NCI-H748 (cell line): ENCODE results near the gene CDYL2.

Experiments
- DNase-seq: peaks from one replicate; lab custom pipeline; 2025; ENCODE audit not compliant: unreplicated experiment; lab: John Stamatoyannopoulos, UW

Gene CDYL2

DNA sequence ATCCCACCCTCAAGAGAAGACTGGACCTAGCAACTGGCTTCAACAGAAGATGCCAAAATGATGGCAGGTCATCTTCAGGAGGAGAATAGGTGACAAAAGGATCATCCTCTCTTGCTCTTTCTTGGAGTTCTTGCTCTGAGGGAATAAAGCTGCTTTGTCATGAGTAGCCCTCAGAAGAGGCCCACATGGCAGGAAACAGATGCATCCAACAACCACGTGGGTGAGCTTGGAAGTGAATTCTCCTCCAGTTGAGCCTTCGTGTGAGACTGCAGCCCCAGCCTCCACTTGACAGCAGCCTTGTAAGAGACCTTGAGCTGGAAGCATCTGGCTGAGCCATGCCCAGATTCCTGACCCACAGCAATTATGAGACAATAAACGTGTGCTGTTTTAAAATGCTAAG, 176.1 kb downstream of the CDYL2 start:
- no peak for DNase-seq

DNA sequence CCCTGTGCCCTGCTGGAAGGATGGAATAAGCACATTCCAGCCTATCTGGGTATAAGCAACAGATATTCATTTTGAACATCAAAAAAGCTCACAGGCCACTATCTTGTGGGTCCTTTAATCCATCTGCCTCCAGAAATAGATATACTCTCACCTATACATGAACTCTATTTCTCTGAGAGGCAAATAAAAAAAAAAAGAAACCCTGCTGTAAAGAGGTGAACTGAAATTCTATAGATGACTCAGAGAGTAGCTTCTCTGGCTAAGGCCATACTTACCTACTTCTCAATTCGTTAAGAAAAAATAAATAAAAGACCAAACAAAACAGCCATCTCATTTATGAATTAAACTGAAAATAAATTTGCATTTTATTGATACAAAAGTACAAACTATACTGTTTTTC, 177.3 kb downstream of the CDYL2 start:
- DNase-seq = no peak

DNA sequence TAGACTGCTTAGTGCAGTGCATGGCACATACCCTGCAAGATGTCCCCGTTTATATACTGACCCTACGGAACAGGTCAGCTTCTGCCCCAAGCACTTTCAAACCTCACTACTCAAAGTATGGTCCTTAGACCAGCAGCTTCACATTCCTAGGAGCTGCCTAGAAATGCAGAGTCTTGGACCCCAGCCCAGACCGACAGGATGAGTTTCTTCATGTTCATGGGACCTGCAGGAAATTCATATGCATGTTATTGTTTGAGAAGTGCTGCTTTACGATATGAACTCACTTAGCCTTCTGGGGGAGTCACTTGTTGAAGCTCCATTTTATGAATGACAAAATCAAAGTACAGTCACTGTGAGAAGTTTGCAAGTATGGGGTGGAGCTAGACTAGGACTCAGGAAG, 181.0 kb downstream of the CDYL2 start:
- no peak for DNase-seq

DNA sequence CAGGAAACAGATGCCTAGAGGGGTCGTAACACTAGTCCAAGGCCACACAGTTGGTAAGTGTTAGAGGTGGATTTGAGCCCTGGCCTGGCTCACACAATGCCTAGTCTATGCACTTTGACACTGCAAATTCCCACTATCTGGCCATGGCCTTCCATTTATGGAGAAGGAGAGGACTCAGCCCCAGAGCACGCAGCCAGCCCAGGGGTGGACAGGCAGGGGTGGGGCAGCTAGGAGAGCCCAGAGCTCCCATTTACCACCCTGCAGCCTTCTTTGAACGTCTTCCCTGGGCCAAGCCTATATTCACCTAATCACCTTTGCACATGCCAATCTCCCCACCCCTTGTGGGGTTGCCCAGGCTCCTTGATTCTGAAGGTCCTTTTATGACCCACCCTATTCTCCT, 182.4 kb downstream of the CDYL2 start:
- DNase-seq = no peak

DNA sequence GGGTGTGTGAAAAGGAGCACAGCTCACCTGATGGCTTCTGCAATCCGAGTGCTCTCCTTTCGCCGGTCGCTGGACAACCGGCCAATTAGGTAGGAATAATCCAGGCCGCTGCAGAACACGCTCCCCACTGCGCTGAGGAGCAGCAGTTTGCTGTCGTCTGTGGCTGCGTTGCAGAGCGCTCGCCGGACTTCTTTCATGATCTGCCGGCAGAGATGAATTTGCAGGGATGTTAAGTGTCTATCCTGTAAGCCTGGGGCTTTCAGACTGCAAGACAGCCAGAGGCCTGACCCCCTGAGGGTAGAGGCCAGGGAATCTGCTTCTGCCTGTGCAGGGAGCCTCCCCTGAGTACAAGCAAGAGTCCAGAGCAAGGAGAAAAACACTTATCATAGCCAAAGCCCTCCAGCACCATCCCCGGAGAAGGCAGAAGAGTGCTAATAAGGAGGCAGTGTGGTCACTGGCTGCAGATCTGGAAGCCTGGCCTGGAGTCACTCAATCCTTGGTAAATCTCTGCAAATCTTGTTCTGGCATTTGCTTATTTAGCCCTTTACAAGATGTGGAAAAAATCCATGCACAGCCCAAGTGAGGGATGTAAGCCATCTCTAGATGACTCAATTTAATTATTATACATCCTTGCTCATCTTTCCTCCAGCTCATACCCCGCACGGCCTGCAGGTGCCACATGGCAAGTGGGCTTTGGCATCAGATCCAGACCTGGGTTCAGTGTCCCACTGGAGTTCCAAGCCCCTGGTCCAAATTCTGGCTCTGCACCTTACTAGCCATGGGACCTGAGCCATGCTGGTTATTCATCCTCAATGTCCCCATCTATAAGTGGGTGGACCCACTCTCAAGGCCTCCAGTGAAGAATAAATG, 183.4 kb downstream of the CDYL2 start:
- DNase-seq = no peak

DNA sequence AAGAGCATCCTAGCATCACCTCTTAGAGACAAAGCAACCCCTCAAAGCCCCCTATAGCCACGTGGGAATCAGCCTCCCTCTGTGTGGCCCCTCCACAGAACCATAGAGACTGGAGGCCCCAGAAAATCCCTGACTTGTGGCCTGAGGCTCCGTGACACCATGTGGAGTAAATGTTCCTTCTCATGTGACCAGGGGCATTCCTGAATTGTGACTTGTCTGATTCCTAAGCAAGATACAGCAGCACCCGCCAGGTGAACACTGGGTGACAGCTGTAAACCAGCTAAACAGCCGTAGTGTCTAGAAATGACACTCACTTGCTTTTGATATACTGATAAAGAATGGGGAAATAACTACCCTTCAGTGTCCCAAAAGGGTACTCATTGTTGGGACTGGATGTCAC, 184.6 kb downstream of the CDYL2 start:
- DNase-seq = no peak

DNA sequence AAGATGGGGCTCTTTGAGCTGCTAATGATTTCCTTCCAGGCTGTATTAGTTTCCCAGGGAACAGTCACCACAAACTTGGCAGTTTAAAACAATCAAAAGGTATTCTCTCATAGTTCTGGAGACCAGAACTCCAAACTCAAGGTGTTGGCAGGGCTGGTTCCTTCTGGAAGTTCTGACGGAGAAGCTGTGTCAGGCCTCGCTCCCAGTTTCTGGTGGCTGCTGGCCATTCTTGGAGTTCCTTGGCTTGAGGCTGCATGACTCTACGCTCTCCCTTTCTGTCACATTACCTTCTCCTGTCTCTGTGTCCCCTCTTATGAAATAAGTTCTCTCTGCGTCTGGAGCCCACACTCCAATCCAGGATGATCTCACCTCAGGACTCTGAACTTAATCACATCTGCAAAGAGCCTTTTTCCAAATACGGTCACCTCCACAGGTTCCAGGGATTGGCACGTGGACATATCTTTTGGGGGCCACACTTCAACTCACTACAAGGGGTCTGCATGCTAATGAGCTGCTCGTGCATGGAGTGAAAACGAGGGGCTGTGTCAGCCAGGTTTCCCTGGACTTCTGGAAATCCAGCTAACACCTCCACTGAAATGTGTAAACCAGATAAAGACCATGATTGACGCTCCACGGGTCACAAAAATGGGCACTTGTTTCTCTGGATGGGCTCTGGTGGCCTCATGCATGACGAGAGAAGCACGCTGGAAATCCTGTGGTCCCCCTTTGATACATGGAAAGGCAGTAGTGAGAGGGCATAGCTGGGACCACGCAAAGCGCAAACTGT, 185.3 kb downstream of the CDYL2 start:
- DNase-seq = no peak

DNA sequence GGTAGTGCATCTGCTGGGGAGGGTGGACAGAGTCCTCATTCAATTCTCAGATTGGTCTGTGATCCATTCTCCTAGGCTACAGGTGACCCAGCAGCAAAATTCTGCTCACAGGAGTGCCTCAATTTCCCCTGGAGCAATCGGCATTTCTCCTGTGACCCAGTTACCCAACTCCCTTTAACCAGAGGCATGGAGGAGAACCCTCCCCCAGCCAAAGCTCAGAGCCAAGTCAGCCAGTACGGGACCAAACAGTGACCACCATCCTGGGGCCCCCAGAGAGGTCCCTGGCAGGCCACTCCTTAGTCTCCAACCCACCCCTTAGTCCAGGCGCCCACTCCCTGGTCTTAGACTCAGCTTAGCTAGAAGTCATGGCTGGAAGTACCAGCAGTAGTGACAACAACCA, 188.0 kb downstream of the CDYL2 start:
- DNase-seq = no peak

DNA sequence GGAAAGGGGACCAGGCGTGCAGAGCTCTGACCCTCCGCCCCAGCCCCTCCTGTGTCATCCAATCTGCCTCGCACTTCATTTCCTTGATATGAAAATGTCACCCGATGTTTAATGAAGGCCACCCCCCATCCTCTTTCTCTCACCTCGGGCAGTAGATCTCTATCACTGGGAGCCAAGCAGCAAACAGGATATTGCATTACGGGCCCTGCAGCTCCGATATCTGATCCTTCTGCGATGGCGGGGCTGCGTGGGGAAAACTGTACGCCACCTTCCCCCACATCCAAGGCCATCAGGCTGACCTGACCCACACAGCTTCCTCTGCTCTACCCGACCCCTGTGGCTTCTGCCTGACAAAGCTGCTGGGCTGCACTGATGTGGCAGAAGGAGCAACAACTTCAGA, 188.7 kb downstream of the CDYL2 start:
- DNase-seq = no peak

DNA sequence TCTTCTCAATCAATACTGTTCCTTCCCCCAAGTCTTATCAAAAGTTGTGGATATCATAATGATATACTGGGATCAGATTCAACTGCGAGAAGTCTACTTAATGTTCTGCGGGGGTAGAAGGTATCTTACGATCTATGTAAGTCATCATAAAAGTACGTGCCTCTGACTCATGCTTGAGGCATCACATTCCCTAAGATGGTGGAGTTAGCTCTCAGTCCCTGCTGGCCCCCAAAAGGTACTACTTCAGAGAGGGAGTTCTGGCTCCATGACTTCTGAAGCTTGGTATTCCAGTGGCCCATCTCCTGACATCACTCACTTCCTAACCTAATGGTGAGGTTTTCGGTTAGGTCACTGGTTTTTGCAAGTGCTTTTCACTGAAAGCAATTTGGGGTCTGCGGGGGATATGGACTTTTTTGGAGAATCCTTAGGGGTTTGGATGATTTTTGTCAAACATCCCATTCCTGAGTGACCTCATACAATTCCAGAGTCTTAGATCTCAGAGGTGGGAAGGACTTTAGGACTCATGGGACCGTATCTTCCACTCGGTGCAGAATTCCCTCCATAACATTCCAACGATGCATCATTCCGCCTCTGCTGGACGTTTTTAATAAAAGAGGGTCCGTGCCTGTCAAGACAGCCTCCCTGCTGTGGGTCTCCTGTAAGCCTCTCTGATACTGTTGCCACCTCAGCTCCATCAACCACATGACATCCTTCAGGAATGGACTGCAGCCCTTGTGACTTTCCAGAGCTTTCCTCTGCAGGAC, 189.3 kb downstream of the CDYL2 start:
- no peak for DNase-seq

DNA sequence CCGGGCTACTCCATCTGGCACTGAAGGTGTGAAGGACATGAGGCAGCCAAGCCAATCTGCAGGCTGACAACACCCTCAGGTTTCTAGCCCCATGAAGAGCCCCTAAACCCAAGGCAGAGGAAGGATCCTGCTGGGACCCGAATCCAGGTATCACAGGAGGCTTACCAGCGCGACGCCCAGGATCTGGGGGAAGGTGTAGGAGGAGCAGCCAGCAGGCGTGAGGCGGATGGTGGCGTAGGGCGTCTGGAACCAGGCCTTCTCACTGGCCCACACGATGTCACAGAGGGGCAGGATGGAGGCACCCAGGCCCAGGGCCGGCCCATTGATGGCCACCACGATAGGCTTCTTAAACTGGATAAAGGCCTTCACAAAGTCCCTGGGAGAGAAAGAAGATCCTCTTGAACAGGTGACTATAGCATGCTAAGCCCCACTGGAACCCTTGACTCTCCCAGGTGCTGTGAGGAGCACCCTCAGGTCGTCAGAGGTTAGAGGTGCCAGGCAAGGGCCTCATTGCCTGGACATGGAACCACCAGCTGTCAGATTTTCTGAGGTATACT, 191.9 kb downstream of the CDYL2 start:
- DNase-seq = no peak

DNA sequence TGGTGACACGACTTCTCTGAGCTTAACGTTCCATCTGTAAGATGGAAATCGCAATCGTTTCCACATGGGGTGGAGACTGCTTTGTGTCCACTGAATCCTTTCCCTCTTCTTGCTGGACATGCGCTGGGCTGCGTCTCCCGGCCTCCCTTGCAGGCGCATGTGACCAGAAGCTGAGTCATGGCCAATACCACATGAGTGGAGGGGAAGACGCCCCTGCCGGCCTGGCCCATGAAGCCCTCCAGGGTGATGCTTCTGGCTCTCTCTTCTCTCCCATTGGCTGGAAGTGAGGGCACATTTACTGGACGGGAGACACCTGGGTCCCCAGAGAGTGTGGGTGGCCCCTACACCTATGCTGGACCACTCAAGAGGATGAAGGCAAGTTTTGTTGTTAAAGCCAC, 192.5 kb downstream of the CDYL2 start:
- no peak for DNase-seq

DNA sequence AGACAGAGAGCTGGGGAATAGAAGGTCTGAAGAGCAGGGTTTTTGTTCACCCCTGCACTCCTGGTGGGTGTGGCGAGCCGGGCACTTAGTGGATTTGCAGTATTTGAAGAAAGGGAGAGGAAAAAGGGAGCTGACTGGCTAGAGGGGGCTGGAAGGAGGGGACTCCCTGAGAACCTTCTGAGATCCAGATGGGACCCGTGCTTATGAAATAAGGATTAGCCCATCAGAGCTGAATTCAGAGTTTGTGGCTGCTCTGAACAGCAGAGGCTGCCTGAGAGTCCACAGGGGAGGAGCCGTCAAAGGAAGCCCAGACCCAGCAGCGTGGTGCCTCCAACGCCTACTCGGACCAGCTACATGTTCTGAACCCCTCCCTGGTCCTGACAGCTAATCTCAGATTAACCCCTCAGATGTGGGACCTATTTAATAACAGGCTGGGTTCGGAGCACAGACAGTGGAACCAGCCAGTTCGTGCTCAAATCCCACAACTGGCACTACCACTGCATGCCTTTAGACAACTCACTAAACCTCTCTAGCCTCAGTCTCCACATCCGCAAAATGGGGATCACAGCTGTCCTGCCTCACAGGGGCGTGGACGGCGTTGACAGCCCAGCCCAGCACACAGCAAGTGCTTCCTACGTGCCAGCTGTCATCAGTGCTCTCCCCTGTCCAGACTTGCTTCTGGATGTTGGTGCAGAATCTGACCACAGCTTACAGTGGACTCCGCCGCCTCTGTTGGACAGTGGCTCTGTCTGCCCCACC, 193.0 kb downstream of the CDYL2 start:
- no peak for DNase-seq

DNA sequence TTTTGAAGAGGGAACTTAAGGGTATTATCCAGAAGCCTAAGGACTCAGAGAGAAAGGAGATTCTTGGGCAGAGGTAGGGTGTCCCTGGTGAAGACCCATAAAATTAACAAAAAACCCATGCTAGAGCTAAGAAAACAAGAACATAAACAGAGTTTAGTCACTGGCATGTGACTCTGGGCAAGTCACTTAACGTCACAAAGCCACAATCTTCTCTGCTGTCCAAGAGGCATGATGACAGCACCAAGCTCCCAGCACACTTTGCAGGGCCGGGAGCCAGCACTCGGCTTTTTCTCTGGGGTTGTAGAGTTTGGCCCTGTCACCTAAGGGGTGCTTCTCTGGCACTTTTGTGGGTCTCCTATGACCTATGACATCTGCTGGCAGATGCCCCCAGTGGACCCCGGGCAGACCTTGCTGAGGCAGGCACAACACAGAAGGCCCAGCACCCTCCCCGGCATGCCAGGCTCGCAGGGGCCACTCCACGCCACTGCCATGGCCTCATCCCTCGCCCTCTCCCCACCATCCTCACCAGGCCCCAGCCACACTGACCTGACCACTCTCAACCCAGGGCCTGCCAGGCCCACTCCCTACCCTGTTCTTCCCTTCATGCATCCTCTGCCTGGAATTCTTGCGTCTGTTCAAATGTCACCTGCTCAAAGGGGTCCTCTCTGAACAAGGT, 193.8 kb downstream of the CDYL2 start:
- DNase-seq = no peak

DNA sequence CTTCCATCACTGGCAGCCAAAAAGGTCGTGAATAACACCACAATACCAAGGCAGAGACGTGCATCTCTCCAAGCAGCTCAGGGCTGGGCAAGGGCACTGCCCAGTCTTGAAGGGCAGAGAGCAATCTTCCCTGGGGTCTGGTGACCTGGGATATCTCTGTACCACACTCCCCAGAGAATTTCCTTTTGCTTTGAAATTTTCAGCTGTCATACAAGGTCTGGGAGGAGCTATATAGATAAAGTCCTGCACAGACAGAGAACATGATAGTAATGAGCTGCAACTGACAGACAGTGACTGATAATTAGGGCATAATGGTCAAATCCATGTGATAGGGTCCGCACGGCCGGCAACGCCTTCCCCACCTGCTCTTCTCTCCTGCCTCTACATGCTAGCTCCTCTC, 195.5 kb downstream of the CDYL2 start:
- no peak for DNase-seq

DNA sequence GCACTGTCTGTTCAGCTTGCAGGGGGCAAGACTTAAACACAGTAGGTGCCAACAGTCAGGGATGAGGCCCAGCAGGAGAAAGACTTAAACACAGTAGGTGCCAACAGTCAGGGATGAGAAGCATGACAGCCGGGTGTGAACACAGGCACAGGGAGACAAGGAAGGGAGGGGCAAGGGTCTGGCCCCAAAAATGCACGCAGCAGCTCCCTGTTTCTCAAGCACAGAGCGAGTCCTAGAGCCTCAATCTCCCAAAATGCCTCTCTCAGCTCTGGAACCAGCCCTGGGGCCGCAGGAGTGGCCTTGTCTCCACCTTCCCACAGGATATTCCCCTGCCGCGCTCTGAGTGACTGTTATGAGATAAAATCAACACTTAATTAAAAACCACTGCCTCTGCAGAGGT, 197.2 kb downstream of the CDYL2 start:
- no peak for DNase-seq

DNA sequence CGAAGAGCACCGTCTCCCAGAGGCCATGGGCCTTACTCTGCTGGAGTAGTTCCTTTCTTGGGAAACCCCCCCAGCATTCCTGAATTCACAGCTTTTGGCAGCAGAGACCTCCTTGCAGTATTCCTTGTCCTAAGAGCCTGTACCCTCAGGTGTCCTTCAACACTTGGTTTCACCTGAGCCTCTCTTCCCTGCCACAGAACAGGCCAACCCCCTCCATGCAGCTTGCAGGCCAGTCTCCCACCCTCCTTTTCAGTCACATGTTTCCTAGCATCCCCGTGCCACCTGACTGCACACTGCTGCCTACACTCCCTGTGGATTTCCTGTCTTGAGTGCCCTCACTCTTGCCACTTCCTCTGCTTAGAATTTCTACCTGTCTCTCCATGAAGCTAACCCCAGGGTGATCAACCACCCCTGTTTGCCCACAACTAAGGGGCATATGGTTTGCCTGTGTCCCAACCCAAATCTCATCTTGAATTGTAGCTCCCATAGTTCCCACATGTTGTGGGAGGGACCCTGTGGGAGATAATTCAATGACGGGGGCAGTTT, 198.1 kb downstream of the CDYL2 start:
- no peak for DNase-seq

DNA sequence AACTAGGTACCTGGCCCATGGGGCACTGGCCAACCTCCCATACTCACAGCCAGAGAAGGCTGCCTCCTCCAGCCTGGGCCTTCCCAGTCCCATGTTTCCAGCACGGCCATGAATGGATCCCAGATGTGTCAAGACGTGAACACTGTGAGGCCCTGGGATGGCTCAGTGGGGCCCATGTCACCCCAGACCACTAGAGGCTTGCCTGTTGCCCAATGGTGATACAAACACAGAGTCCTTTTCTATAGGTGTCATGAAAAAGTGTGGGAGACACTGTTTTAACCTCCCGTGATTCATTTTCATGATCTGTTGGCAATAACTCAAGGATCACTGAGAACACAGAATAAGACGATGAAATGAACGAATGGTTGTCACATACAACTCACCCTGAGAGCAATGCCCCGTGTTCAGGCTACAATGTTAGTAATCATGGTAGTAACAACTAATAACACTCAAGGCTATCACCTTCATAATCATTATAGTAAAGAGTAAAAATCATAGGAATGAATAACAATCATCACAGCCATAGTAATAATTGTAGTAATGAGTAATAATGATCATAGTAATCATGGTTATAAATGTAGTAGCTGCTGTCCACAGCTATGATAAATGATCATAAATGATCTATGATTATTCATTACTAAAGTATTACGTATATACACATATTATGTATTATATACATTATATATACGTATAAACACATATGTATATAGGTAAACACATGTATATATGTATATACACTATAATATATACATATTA, 199.6 kb downstream of the CDYL2 start:
- no peak for DNase-seq

DNA sequence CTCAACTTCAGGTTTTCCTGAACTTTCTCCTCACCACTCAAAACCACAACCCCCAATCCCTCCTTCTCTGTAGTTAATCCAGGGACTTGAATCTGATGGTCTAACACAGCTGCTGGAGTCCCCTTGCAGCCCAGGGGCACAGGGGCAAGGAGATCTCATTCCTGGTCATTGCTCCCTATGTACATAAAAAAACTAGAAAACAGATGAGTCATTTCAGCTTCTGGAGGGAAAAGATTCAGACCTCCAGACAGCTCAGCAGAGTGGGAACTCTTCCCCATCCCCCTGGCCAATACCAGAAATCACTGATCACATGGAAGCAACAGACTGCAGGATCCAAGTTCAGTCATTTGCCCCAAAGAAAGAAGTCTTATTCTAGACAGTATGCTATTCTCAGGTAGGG, 201.5 kb downstream of the CDYL2 start:
- no peak for DNase-seq
